HepG2 (cell line): ENCODE measurements around the gene TGDS. TPM values are rescaled to one million over a fixed set of nuclear protein-coding genes. Genes with fewer than 3 reads are reported as not detected.

Experiments
- ATAC-seq: fragments of 200-7000 bp; cut with Tn5 transposase; 3 replicates; pipeline ENCODE4 v1.9.1; 2020; ENCODE audit warnings: mild to moderate bottlenecking, moderate library complexity
- BruUV-seq: library from RNA; stranded (reverse); fragments of 400-500 nt; replicated peaks from 2 replicates; lab custom pipeline; 2021; lab: Mats Ljungman, UMichigan
- CTCF ChIA-PET: fragments of 300-600 bp; formaldehyde crosslinking; extraction: SDS; loops from one replicate; lab custom pipeline; 2021; ENCODE audit warnings: low total read pairs, inconsistent platforms, low intra/inter-chr PET ratio; lab: Yijun Ruan, JAX
- POLR2A ChIA-PET: fragments of 350-600 bp; sonication (Branson Sonifier 250); formaldehyde crosslinking; loops from one replicate; lab custom pipeline; 2020; ENCODE audit warnings: antibody characterized with exemption, inconsistent platforms; lab: Yijun Ruan, JAX
- DNase-seq: peaks from one replicate; pipeline ENCODE4 v3.0.0-alpha.2; 2015; ENCODE audit warnings: low spot score
- FAIRE-seq: peaks from 3 replicates; lab custom pipeline; 2011; peaks lifted over from hg19 to GRCh38; lab: Jason Lieb, UNC
- H2AFZ ChIP-seq: one replicate; pipeline ENCODE4 v1.6.1; 2011; ENCODE audit warnings: low read length, inconsistent platforms
- H3K27ac ChIP-seq: fragments of 300-600 bp; 3 replicates; pipeline ENCODE4 v1.8.0; 2011; ENCODE audit warnings: mixed run types, mild to moderate bottlenecking, mixed read lengths, low read length, inconsistent platforms; ENCODE audit not compliant: insufficient read depth; ENCODE audit errors: extremely low read length
- H3K27me3 ChIP-seq, 2 experiments: fragments of 200-600 bp in 1 of 2; 2 replicates in 1 of 2; 3 replicates in 1 of 2; pipeline versions ENCODE4 v1.6.0 to v1.8.0; 2011; ENCODE audit warnings: low read length in 2 of 2, mild to moderate bottlenecking in 2 of 2, moderate library complexity in 2 of 2, inconsistent platforms in 1 of 2; ENCODE audit not compliant: insufficient read depth in 2 of 2, control insufficient read depth in 1 of 2
- H3K36me3 ChIP-seq, 2 experiments: fragments of 200-600 bp in 1 of 2; replicated peaks in 1 of 2; 2 replicates in 1 of 2; 3 replicates in 1 of 2; pipeline versions ENCODE4 v1.5.1 to v1.8.0; 2011; ENCODE audit warnings: low read length in 2 of 2, inconsistent platforms in 1 of 2; ENCODE audit not compliant: insufficient read depth in 2 of 2, control insufficient read depth in 1 of 2
- H3K4me1 ChIP-seq: 2 replicates; pipeline ENCODE4 v1.5.1; 2012; ENCODE audit warnings: low read length, inconsistent platforms; ENCODE audit not compliant: insufficient read depth
- H3K4me2 ChIP-seq: 2 replicates; pipeline ENCODE4 v1.6.0; 2011; ENCODE audit warnings: low read depth, low read length, inconsistent platforms
- H3K4me3 ChIP-seq, 3 experiments: fragments of 200-600 bp in 1 of 3; sonication (generic), shearing (Covaris generic) in 1 of 3; replicated peaks in 1 of 3; 2 replicates each; pipeline ENCODE4 v1.5.1; 2011 to 2016; ENCODE audit warnings: low read length in 3 of 3, inconsistent platforms in 2 of 3, low read depth in 2 of 3, mild to moderate bottlenecking in 2 of 3, control low read depth in 1 of 3, mixed read lengths in 1 of 3; ENCODE audit not compliant: insufficient read depth in 1 of 3
- H3K79me2 ChIP-seq: one replicate; pipeline ENCODE4 v1.6.1; 2011; ENCODE audit warnings: low read length, inconsistent platforms; ENCODE audit not compliant: insufficient read depth
- H3K9ac ChIP-seq: 2 replicates; pipeline ENCODE4 v1.6.0; 2011; ENCODE audit warnings: mild to moderate bottlenecking, low read depth, low read length, inconsistent platforms; ENCODE audit not compliant: insufficient read depth
- H3K9me3 ChIP-seq: 2 replicates; pipeline ENCODE4 v1.5.1; 2012; ENCODE audit warnings: mild to moderate bottlenecking, low read length
- H4K20me1 ChIP-seq: 2 replicates; pipeline ENCODE4 v1.6.0; 2011; ENCODE audit warnings: inconsistent platforms, mild to moderate bottlenecking, low read length, moderate library complexity; ENCODE audit not compliant: insufficient read depth
- BHLHE40 ChIP-seq: IDR thresholded peaks from 2 replicates; pipeline ENCODE4 v1.6.1; 2011; ENCODE audit warnings: low read length, improper control_type of control experiment
- GPN1 ChIP-seq: sonication (generic); formaldehyde crosslinking; IDR thresholded peaks from 2 replicates; pipeline ENCODE4 v1.5.1; 2020; ENCODE audit warnings: missing genetic modification reagents, borderline replicate concordance
- MAX ChIP-seq: IDR thresholded peaks from 2 replicates; pipeline ENCODE4 v1.6.1; 2012; ENCODE audit warnings: inconsistent platforms
- PTBP1 ChIP-seq: fragments of 200-400 bp; formaldehyde crosslinking; IDR thresholded peaks from 2 replicates; pipeline ENCODE4 v1.6.1; 2018; ENCODE audit warnings: low read length, low read depth; ENCODE audit not compliant: poor library complexity, severe bottlenecking
- SRSF1 ChIP-seq: fragments of 200-400 bp; formaldehyde crosslinking; optimal IDR thresholded peaks from 2 replicates; pipeline ENCODE3; 2017; ENCODE audit warnings: mild to moderate bottlenecking, low read depth, low read length, moderate library complexity
- ZHX1 ChIP-seq: sonication (generic); formaldehyde crosslinking; IDR thresholded peaks from 2 replicates; pipeline ENCODE4 v1.8.1; 2022; ENCODE audit warnings: low read depth, mild to moderate bottlenecking, missing genetic modification reagents
- ZNF30 ChIP-seq: sonication (generic); formaldehyde crosslinking; IDR thresholded peaks from 2 replicates; pipeline ENCODE4 v1.5.0; 2020; ENCODE audit warnings: mild to moderate bottlenecking, missing genetic modification reagents
- WGBS: methylation state at CpG from one replicate; pipeline ENCODE4 v1.1.6; 2017; ENCODE audit warnings: low lambda C conversion rate; 5-methylcytosine and 5-hydroxymethylcytosine counted together
- in situ Hi-C: cut with HindIII; loops from 2 replicates; pipeline ENCODE4 v1.10.0; 2017; ENCODE audit warnings: low pct_unique_long_range_greater_than_20kb; ENCODE audit not compliant: extremely low pct_ligation_motif_present
- intact Hi-C: fragments of 100-400 bp; cut with micrococcal nuclease; formaldehyde crosslinking; loops from one replicate; pipeline ENCODE4 v1.10.0; 2022; ENCODE audit not compliant: unreplicated experiment
- polyA plus RNA-seq, 8 experiments: library from polyadenylated mRNA; depleted of rRNA in 3 of 8; stranded (reverse) in 7 of 8; unstranded in 1 of 8; fragments of >200 nt; fragmentation: Illumina TruSeq in 4 of 8; extraction: Trizol in 4 of 8; gene quantifications; 2 replicates each; pipeline versions ENCODE4 v1.2.1 to v1.2.3, GENCODE V29; 2011 to 2016; ENCODE audit warnings: low read depth in 4 of 8, missing spikeins in 1 of 8, mixed read lengths in 1 of 8; ENCODE audit not compliant: insufficient read depth in 1 of 8
- total RNA-seq, 5 experiments: library from RNA; depleted of rRNA; stranded (reverse); fragments of >200 nt; fragmentation: Illumina TruSeq; extraction: Trizol; gene quantifications; 2 replicates each; pipeline ENCODE4 v1.2.3, GENCODE V29; 2016; ENCODE audit warnings: low read depth in 1 of 5

The TGDS gene
- total and polyA plus RNA-seq, 2 of the 13 experiments (the other 11 are each of a cell fraction or from before 2014, with no cell fraction given) = 15.5 to 17.9 TPM

- Histone ChIP-seq H3K4me1 (peaks cover 11% of the 10 kb centered on the region), H3K4me2 (no peak overlapping the region), H3K27ac (no peak overlapping the region), H3K4me3 (no peak overlapping the region), H3K36me3 (no peaks in the 10 kb centered on the region), H3K27me3 (no peaks in the 10 kb centered on the region), H3K79me2 (no peaks in the 10 kb centered on the region), H3K9me3 (no peaks in the 10 kb centered on the region), H3K9ac (no peak overlapping the region), H4K20me1 (no peaks in the 10 kb centered on the region), H2AFZ (no peak overlapping the region)
- intact Hi-C loops (no loop called here), in situ Hi-C loops (no loop called here)
- TF ChIP-seq MAX (no peak), GPN1 (CRISPR knock-in tag) (no peak), PTBP1 (no peak), ZHX1 (no peak), ZNF30 (CRISPR knock-in tag) (no peak), BHLHE40 (no peak), SRSF1 (no peak)
- no peak; the same call in 2 of the 3 replicates for ATAC-seq
- WGBS = 51% methylated on average over 5 of the region's 5 CpGs
- FAIRE-seq = no peak
- CTCF ChIA-PET = no interaction called here
- BruUV-seq = no TSS peak
- DNase-seq = no peak
- POLR2A ChIA-PET = no interaction called here
These were observed 38.2 kb downstream of the TGDS start for GRCh38 chr13:94557684-94558235.
